Kidney (tissue), 14 donors: ENCODE data around the gene NXPH4. TPM values are rescaled to one million over a fixed set of nuclear protein-coding genes. Genes with fewer than 3 reads are reported as not detected.

Experiments
- DNase-seq, 5 donors: peaks; one replicate each; pipeline ENCODE4 v3.0.0-alpha.2; 2013 to 2020
- FAIRE-seq: peaks from 2 replicates; lab custom pipeline; 2012; peaks lifted over from hg19 to GRCh38; lab: Jason Lieb, UNC
- H3K27ac ChIP-seq, 2 donors: one replicate each; pipeline ENCODE4 v1.7.0; 2013; ENCODE audit warnings: low read depth in 2 of 2, low read length in 2 of 2, inconsistent platforms in 1 of 2
- H3K27me3 ChIP-seq: one replicate; pipeline ENCODE4 v1.7.1; 2013; ENCODE audit warnings: low read length, inconsistent platforms; ENCODE audit not compliant: control insufficient read depth, insufficient read depth
- H3K36me3 ChIP-seq, 3 donors: one replicate each; pipeline versions ENCODE4 v1.7.0 to v1.7.1; 2013; ENCODE audit warnings: low read length in 3 of 3, control low read depth in 1 of 3, inconsistent platforms in 1 of 3; ENCODE audit not compliant: insufficient read depth in 3 of 3, control insufficient read depth in 2 of 3
- H3K4me1 ChIP-seq, 3 donors: one replicate each; pipeline versions ENCODE4 v1.7.0 to v1.7.1; 2013; ENCODE audit warnings: low read length in 3 of 3, inconsistent platforms in 1 of 3, low read depth in 1 of 3; ENCODE audit not compliant: control insufficient read depth in 2 of 3, insufficient read depth in 2 of 3
- H3K4me3 ChIP-seq, 3 donors: one replicate each; pipeline versions ENCODE4 v1.7.0 to v1.8.1; 2013; ENCODE audit warnings: low read length in 3 of 3, control low read depth in 1 of 3, inconsistent platforms in 1 of 3
- H3K9ac ChIP-seq, 3 donors: one replicate each; pipeline versions ENCODE4 v1.7.0 to v1.7.1; 2013; ENCODE audit warnings: low read length in 3 of 3, control low read depth in 1 of 3, inconsistent platforms in 1 of 3
- H3K9me3 ChIP-seq, 3 donors: one replicate each; pipeline versions ENCODE4 v1.7.0 to v1.7.1; 2013; ENCODE audit warnings: low read length in 3 of 3, control low read depth in 1 of 3, inconsistent platforms in 1 of 3; ENCODE audit not compliant: control insufficient read depth in 2 of 3, insufficient read depth in 1 of 3
- CTCF ChIP-seq: IDR thresholded peaks from 3 replicates; pipeline ENCODE4 v1.5.1; 2012; ENCODE audit warnings: mild to moderate bottlenecking, moderate library complexity, borderline replicate concordance; ENCODE audit not compliant: insufficient read depth; ENCODE audit errors: extremely low read depth
- intact Hi-C: fragments of 100-400 bp; cut with DNase I; formaldehyde crosslinking; loops from one replicate; pipeline ENCODE4 v1.11.1; 2022
- polyA plus RNA-seq: library from polyadenylated mRNA; stranded (reverse); fragments of 350-450 nt; fragmentation: Illumina TruSeq; extraction: RNeasy Lipid Tissue Mini Kit (QIAGEN cat#74804); gene quantifications from one replicate; pipeline ENCODE4 v1.2.3, GENCODE V29; 2014; ENCODE audit warnings: low read depth, low replicate concordance; ENCODE audit not compliant: insufficient read depth
- total RNA-seq: library from RNA; stranded (reverse); fragmentation: NEBNext Ultra II Directional; extraction: Animal tissue kit (Norgen Biotek cat#: 25700); gene quantifications from one replicate; pipeline ENCODE4 v1.2.1, GENCODE V29; 2021
- donor health status: control.
- donor health status: control.
- donor health status: control.
- donor health status: control.
- donor health status: control.
- donor health status: DM: yes; HTN: yes; CAD: no.
- donor health status: Normal renal cell carcinoma (clear cell type).

The NXPH4 gene
- total and polyA plus RNA-seq, 2 donors from 2014 or later = 0.16 to 0.71 TPM

- peaks cover 2 to 7% (median 6%) of the 10 kb centered on the region in 3 donors for H3K36me3 ChIP-seq
- H3K27ac ChIP-seq = no peak overlapping the region
- H3K4me3 ChIP-seq = no peak overlapping the region
- no peak for FAIRE-seq
- H3K9me3 ChIP-seq = no peaks in the 10 kb centered on the region
- DNase-seq = no peak
- no peak overlapping the region for H3K9ac ChIP-seq
- intact Hi-C loops = no loop called here
- H3K4me1 ChIP-seq = no peaks in the 10 kb centered on the region
- no peaks in the 10 kb centered on the region for H3K27me3 ChIP-seq
- no peak for TF ChIP-seq CTCF
Measured at GRCh38 chr12:57207731-57208630, 8.6 kb upstream of the NXPH4 start.

- H3K9me3 ChIP-seq = no peaks in the 10 kb centered on the region
- DNase-seq (no peak), FAIRE-seq (no peak)
- H3K27me3 ChIP-seq = no peaks in the 10 kb centered on the region
- H3K9ac ChIP-seq = no peak overlapping the region
- intact Hi-C loops = no loop called here
- no peak overlapping the region for H3K4me3 ChIP-seq
- H3K4me1 ChIP-seq = peaks cover 0 to 4% (median 4%) of the 10 kb centered on the region in 3 donors
- no peak overlapping the region for H3K27ac ChIP-seq
- H3K36me3 ChIP-seq = peaks cover 2 to 7% (median 6%) of the 10 kb centered on the region in 3 donors
- TF ChIP-seq CTCF = no peak
Measured at GRCh38 chr12:57208631-57209282, 7.8 kb upstream of the NXPH4 start.

- FAIRE-seq (no peak), DNase-seq (no peak)
- Histone ChIP-seq H3K27me3 (peaks cover 9% of the 10 kb centered on the region), H3K27ac (no peak overlapping the region), H3K4me1 (peaks cover 0 to 8% (median 4%) of the 10 kb centered on the region in 3 donors), H3K9ac (no peak overlapping the region), H3K4me3 (no peak overlapping the region), H3K9me3 (no peaks in the 10 kb centered on the region), H3K36me3 (peaks cover 2 to 7% (median 6%) of the 10 kb centered on the region in 3 donors)
- intact Hi-C loops = no loop called here
- no peak for TF ChIP-seq CTCF
Measured at GRCh38 chr12:57209916-57210315, 6.7 kb upstream of the NXPH4 start.
